Measurements from ENCODE around the gene CYBA. TPM values are rescaled to one million over a fixed set of nuclear protein-coding genes. Genes with fewer than 3 reads are reported as not detected.
"Not testable (repeated sequence)": the region's sequence is repeated elsewhere in the genome, so short reads cannot be mapped to it uniquely, and the experiment has no call there.

Gene CYBA
- total RNA-seq, 2 donors from 2014 or later = 368 to 389 TPM

DNA sequence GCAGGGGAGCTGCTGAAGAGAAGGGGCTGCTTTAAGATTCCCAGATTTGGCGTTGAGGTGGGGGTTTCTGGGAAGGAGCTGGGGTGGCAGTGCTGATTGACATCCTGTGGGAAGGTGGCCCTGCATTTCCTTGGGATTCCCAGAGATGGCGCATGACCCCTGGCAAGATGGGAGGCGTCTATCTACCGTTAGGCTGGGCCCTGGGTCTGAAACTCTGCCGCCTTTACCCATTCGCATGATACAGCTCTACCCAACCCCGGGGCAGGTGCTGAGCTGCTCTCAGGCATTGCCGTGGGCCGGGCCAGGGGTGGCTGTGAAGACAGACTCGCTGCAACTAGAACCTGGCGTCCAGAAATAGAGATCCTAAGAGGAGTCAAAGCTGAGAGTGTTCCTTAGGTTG lies 21.9 kb upstream of the CYBA start:
- Histone ChIP-seq H3K9ac (ENCODE audit: low read depth in 2 of 2, low read length in 2 of 2) (no peak overlapping the region), H3K4me1 (no peaks in the 10 kb centered on the region), H3K36me3 (no peaks in the 10 kb centered on the region), H3K27ac (no peak overlapping the region), H3K4me3 (no peak overlapping the region), H3K27me3 (peaks cover 3% of the 10 kb centered on the region), H3K9me3 (no peaks in the 10 kb centered on the region)
- DNase-seq = no peak
- intact Hi-C loops (cut with DNase I) = no loop called here
- TF ChIP-seq CTCF (IDR thresholded peaks at IDR 0.05) = no peak

DNA sequence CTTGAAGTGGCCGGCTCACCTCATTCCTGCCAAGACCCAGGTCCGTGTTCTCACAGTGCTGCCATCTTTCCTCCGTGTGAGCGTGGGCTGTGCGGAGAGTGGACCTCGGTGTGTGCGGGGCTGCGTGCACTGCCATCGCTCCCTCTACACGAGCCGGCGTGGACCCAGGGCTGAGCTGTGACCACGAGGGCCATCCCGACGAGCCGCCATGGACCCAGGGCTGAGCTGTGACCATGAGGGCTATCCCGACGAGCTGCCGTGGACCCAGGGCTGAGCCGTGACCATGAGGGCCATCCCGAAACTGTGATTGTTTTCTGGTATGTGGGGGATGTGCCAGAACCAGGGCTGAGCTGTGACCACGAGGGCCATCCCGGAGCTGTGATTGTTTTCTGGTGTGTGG lies 21.0 kb upstream of the CYBA start:
- Histone ChIP-seq H3K36me3 (no peaks in the 10 kb centered on the region), H3K9me3 (no peaks in the 10 kb centered on the region), H3K4me3 (no peak overlapping the region), H3K27ac (no peak overlapping the region), H3K4me1 (no peaks in the 10 kb centered on the region), H3K9ac (ENCODE audit: low read depth in 2 of 2, low read length in 2 of 2) (no peak overlapping the region), H3K27me3 (no peaks in the 10 kb centered on the region)
- no peak for TF ChIP-seq CTCF (IDR thresholded peaks at IDR 0.05)
- DNase-seq = no peak
- intact Hi-C loops (cut with DNase I) = no loop called here

DNA sequence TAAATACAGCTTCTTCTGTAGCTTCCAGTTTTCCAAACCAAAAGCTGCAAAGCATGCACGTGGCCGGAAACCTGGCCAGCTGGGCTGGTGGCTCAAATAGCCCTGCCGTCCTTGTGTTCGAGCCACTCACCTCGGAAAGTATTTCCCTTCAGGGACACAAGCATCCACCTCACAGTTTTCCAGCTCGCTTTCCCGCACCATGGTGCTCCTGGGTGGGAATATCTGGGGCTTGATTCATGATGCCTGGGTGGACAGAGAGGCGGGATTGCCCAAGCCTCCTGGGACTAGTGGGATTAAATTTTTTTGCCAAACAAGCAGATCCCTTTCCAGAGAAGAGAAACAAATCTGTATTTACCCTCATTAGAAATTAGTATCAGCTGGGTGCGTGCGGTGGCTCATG lies 19.1 kb upstream of the CYBA start:
- no peak for DNase-seq
- intact Hi-C loops (cut with DNase I) = no loop called here
- Histone ChIP-seq H3K4me1 (no peaks in the 10 kb centered on the region), H3K27me3 (no peaks in the 10 kb centered on the region), H3K27ac (no peak overlapping the region), H3K9ac (ENCODE audit: low read depth in 2 of 2, low read length in 2 of 2) (no peak overlapping the region), H3K36me3 (no peaks in the 10 kb centered on the region), H3K4me3 (no peak overlapping the region), H3K9me3 (no peaks in the 10 kb centered on the region)
- no peak for TF ChIP-seq CTCF (IDR thresholded peaks at IDR 0.05)

- H3K9me3 ChIP-seq; intact Hi-C loops (cut with DNase I); H3K9ac ChIP-seq (ENCODE audit: low read depth in 2 of 2, low read length in 2 of 2); H3K4me3 ChIP-seq; H3K27ac ChIP-seq; H3K4me1 ChIP-seq; H3K36me3 ChIP-seq; DNase-seq; H3K27me3 ChIP-seq: not testable (repeated sequence)
Measured at GRCh38 chr16:88669493-88669892, 18.6 kb upstream of the CYBA start.

GRCh38 chr16:88667461-88667860 lies 16.6 kb upstream of the CYBA start:
- Histone ChIP-seq H3K4me3 (no peak overlapping the region), H3K36me3 (no peaks in the 10 kb centered on the region), H3K27me3 (no peaks in the 10 kb centered on the region), H3K4me1 (no peaks in the 10 kb centered on the region), H3K9me3 (no peaks in the 10 kb centered on the region), H3K9ac (ENCODE audit: low read depth in 2 of 2, low read length in 2 of 2) (no peak overlapping the region), H3K27ac (no peak overlapping the region)
- no peak for DNase-seq
- intact Hi-C loops (cut with DNase I) = no loop called here
- TF ChIP-seq CTCF (IDR thresholded peaks at IDR 0.05) = no peak

GRCh38 chr16:88665570-88665969 lies 14.7 kb upstream of the CYBA start:
- TF ChIP-seq CTCF (IDR thresholded peaks at IDR 0.05) = no peak
- intact Hi-C loops (cut with DNase I) = no loop called here
- H3K4me3 ChIP-seq = no peak overlapping the region
- no peaks in the 10 kb centered on the region for H3K9me3 ChIP-seq
- no peak overlapping the region for H3K9ac ChIP-seq (ENCODE audit: low read depth in 2 of 2, low read length in 2 of 2)
- H3K36me3 ChIP-seq = no peaks in the 10 kb centered on the region
- H3K27ac ChIP-seq = no peak overlapping the region
- H3K27me3 ChIP-seq = no peaks in the 10 kb centered on the region
- DNase-seq = no peak
- H3K4me1 ChIP-seq = peaks cover 4% of the 10 kb centered on the region
